Activated CD4-positive, alpha-beta T cell treated with anti-CD3 and anti-CD28 coated beads, Interleukin-2, amount 50 U/mL, for 1 hour (primary cell): ENCODE results near the gene CCDC66.

ENCODE experiments used
- DNase-seq: peaks from one replicate; pipeline ENCODE4 v3.0.0-alpha.2; 2020

CCDC66 gene

DNA sequence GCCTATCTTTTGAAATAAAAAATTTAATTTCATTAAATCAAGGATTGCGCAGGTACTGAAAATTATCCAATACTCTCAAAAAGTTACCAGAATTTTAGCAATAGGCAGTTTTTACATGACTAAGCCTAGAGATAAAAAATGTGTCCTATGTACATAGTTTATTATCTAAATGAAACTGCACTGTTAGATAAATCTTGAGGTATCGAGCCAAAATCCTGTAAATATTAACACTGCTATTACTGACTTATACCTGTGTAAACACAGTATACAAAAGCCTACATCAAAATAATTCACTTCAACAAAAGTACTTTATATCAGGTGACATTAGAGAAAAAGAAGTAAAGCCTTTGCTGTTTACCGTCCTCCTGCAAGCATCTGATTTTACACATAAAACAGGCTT lies 65.4 kb downstream of the CCDC66 start:
- DNase-seq: no peak

DNA sequence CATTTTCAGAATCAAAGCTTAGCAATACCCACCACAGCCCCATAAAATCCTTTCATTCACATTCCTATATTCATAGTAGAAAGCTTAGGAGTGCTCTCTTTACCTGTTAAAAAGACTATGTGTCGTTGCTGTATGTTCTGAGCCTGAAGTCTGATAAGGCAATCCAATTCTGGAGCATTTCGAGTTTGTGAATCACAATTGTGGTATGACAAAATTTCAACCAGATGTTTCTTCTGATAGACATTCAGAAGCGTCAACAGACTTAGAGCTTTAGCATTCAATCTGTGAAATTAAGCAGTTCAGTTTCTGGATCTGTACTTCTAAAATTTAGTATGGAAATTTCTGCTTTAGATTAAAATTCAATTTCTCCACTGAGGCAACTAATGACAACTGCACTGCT lies 67.8 kb downstream of the CCDC66 start:
- no peak for DNase-seq

DNA sequence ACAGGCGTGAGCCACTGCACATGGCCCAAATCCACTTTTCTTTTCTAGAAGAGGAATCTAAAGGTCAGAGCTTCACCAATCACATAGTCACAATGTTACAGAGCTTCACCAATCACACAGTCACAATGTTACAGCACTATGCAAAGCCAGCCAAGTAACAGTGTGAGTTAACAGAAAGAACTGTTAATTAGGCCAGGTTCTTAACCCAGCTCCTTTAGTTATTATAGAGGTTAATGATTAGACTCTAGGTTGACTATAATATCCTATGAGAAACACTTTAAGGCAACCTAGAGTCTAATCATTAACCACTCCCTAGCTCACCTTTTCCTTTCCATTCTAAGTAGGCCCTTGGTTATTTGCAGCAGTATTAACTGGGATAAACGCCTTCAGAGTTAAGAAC lies 72.1 kb downstream of the CCDC66 start:
- no peak for DNase-seq

DNA sequence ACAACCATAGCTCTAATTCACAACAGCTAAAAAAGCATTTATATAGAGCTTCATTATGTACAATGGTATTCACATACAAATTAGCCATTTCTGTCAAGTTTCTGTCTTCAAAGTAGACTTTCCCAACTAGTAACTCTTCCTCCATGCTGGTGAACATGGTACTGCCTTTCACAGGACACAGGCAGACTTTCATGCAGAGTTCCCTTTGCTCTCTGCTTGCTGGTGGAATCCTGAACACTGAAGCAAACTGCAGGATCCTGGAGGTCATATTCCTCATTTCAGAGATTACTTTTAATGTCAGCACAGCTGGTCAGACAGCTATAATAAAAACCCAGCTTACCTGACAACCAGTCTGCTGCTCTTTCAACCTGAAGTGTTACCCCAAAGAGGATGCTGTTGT lies 72.5 kb downstream of the CCDC66 start:
- no peak for DNase-seq

DNA sequence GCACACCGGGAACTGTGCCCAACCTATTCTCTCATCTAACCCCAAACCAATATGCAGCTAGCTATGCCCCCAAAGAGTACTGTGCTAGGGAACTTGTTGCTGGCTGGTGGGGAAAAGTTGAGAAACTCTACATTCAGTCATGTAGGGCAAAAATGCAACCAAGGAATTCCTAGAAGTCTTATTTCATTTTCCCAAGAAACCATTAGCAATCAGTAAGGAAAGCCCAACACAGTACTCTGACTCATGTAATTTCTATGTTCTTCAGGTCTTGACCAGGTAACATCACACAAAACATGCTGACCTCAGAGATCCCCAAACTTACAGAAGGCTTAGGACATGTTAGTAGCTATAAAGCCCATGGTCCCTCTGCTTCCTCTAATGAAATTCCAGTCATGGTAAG lies 74.0 kb downstream of the CCDC66 start:
- no peak for DNase-seq

DNA sequence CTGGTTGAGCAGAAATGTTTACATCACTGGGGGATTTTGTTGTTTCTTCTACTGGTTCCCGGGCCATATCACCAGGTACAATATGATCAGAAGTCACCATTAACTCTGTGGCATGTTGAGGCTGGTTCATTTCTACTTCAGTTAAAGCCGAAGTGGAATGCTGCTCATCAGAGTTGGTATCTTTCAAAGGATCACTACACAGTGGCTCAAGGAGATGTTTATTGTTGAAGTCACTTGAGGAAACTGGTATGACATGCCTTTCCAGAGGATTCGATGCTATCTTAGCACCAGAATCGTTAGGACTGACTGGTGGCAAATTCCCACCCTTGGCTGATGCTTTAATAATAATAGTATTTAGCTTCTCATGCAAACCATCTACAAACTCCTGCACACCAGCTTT lies 76.2 kb downstream of the CCDC66 start:
- DNase-seq: no peak

DNA sequence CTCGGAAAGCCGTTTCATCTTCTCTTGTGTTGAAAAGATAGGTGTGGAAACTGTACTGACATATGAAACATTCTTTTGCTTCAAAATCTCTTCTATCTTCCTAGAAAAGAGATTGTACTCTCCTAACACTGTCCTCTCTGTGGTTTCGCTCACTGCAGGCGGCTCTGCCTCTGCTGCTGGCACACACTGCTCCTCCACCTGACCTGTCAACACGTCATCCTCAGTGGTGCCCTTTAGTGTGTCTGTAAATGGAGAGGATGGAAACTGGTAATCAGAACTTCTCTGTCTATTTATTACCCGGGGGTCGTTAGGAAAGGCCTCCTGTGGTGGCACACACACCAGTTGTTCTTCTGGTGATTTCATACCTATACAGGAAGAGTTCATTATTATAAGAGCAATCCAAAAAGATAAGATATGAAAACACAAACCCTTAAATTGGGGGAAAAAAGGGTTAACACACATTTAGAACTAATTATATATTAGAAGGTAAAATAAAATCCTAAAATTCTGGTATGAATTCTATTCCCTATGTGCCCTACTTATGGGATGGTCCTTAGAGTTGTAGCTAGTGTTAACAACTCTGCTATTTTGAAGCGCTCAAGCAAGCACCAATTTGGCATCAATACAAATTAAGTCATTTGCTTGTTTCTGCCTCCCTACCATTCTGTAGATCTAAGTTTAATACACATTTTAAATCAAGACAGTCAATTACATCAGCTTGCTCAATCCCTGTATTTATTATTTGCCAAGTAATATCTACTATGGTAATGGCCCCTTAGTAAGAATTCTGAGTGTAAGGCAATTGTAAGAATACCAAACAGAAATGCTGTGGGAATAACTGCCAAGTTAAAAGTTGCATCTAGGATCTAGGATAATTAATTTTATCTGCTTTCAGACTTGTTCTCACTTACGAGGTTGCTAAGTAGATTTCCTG lies 76.9 kb downstream of the CCDC66 start:
- DNase-seq: no peak

DNA sequence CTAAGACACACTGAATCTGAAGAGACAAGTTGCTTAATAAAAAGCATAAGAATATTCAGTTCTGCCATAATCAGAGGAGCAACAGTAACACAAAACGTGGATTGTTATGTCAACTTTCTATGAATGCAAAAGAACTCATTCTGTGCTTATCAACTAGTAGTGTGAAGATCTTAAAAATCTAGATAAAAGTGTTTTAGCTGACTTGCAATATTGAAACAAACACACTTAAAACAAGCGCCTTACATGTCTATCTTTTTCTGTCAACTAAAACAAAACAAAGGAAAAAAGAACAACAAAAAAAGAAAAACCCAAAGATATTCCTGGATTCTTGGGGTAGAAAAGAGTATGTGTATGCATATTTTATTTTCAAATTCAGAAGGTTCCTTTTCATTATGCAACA lies 88.4 kb downstream of the CCDC66 start:
- DNase-seq: no peak

DNA sequence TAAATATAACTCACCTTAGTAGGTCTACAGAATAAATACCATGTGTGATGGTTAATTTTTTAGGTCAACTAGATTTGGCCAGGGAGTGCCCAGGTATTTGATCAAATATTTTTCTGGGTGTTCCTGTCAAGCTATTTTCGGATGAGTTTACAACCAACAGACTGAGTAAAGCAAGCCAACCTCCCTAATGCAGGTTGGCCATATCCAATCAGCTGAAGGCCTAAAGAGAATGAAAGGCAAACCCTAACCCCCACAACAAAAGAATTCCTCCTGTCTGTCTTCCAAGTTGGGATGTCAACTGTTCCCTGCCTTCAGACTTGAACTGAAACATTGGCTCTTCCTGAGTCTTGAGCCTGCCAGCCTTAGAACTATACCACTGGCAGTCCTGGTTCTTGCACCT lies 97.5 kb downstream of the CCDC66 start:
- no peak for DNase-seq

DNA sequence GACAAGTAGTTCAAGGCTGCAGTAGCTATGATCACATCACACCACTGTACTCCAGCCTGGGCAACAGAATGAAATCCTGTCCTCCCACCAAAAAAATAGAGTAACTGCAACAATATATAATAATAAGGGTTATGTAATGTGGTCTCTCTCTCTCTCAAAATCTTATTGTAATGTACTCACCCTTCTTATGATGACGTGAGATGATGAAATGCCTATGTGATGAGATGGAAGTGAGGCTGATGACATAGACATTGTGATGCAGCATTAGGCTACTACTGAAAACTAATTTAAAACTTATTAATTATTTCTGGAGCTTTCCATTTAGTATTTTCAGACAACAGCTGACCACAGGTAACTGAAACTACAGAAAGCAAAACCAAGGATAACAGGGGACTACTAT lies 98.7 kb downstream of the CCDC66 start:
- DNase-seq: no peak

DNA sequence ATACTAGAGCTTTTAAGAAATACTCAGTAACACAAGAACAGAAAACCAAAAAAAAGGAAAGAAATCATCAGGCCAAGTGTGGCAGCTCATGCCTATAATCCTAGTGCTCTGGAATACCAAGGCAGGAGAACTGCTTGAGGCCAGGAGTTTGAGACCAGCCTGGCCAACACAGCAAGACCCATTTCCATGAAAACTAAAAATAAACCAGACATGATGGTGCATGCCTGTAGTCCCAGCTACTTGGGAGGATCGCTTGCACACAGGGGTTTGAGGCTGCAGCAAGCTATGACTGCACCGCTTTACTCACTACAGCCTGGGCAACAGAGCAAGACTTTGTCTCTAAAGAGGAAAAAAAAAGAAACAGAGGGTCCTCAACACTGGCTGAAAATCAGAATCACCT lies 107.8 kb downstream of the CCDC66 start:
- DNase-seq: no peak

DNA sequence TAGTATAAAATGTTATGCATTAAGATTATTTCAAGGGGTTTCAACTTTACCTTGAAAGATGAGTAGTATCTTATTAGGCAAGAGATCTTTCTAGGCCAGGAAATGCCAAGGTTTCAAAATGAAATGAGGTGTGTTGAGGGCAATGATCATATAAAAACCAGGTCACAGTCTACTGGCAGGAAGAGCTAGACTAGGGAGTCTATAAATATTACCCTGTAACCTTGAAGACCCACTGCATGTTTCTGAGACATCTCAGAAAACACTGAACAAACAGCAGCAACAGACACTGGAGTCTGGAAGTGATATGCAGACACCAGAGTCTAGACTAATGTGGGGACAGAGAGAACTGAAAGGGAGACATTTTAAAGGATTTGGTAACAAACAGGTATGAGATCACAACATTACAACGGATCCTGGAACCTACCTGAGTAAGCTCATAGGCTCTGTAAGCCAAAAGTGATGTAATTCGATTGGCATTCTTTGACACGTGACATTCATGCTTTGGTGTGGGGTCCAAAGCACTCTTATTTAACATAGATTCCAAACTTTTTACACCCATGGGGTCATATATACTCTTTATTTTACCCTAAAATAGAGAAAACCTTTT lies 111.1 kb downstream of the CCDC66 start:
- DNase-seq: no peak
